HepG2 (cell line): ENCODE results near the gene TP73. TPM values are rescaled to one million over a fixed set of nuclear protein-coding genes. Genes with fewer than 3 reads are reported as not detected.
A peak's percentile ranks its signal among the peaks of the same experiment; 100 is the strongest.

Experiments
- ATAC-seq: fragments of 200-7000 bp; cut with Tn5 transposase; 3 replicates; pipeline ENCODE4 v1.9.1; 2020; ENCODE audit warnings: mild to moderate bottlenecking, moderate library complexity
- BruUV-seq: library from RNA; stranded (reverse); fragments of 400-500 nt; replicated peaks from 2 replicates; lab custom pipeline; 2021; lab: Mats Ljungman, UMichigan
- CTCF ChIA-PET: fragments of 300-600 bp; formaldehyde crosslinking; extraction: SDS; loops from one replicate; lab custom pipeline; 2021; ENCODE audit warnings: low total read pairs, inconsistent platforms, low intra/inter-chr PET ratio; lab: Yijun Ruan, JAX
- POLR2A ChIA-PET: fragments of 350-600 bp; sonication (Branson Sonifier 250); formaldehyde crosslinking; loops from one replicate; lab custom pipeline; 2020; ENCODE audit warnings: antibody characterized with exemption, inconsistent platforms; lab: Yijun Ruan, JAX
- DNase-seq: peaks from one replicate; pipeline ENCODE4 v3.0.0-alpha.2; 2015; ENCODE audit warnings: low spot score
- FAIRE-seq: peaks from 3 replicates; lab custom pipeline; 2011; peaks lifted over from hg19 to GRCh38; lab: Jason Lieb, UNC
- H2AFZ ChIP-seq: one replicate; pipeline ENCODE4 v1.6.1; 2011; ENCODE audit warnings: low read length, inconsistent platforms
- H3K27ac ChIP-seq: fragments of 300-600 bp; 3 replicates; pipeline ENCODE4 v1.8.0; 2011; ENCODE audit warnings: mixed run types, mild to moderate bottlenecking, mixed read lengths, low read length, inconsistent platforms; ENCODE audit not compliant: insufficient read depth; ENCODE audit errors: extremely low read length
- H3K27me3 ChIP-seq, 2 experiments: fragments of 200-600 bp in 1 of 2; 2 replicates in 1 of 2; 3 replicates in 1 of 2; pipeline versions ENCODE4 v1.6.0 to v1.8.0; 2011; ENCODE audit warnings: low read length in 2 of 2, mild to moderate bottlenecking in 2 of 2, moderate library complexity in 2 of 2, inconsistent platforms in 1 of 2; ENCODE audit not compliant: insufficient read depth in 2 of 2, control insufficient read depth in 1 of 2
- H3K36me3 ChIP-seq, 2 experiments: fragments of 200-600 bp in 1 of 2; replicated peaks in 1 of 2; 2 replicates in 1 of 2; 3 replicates in 1 of 2; pipeline versions ENCODE4 v1.5.1 to v1.8.0; 2011; ENCODE audit warnings: low read length in 2 of 2, inconsistent platforms in 1 of 2; ENCODE audit not compliant: insufficient read depth in 2 of 2, control insufficient read depth in 1 of 2
- H3K4me1 ChIP-seq: 2 replicates; pipeline ENCODE4 v1.5.1; 2012; ENCODE audit warnings: low read length, inconsistent platforms; ENCODE audit not compliant: insufficient read depth
- H3K4me2 ChIP-seq: 2 replicates; pipeline ENCODE4 v1.6.0; 2011; ENCODE audit warnings: low read depth, low read length, inconsistent platforms
- H3K4me3 ChIP-seq, 3 experiments: fragments of 200-600 bp in 1 of 3; sonication (generic), shearing (Covaris generic) in 1 of 3; replicated peaks in 1 of 3; 2 replicates each; pipeline ENCODE4 v1.5.1; 2011 to 2016; ENCODE audit warnings: low read length in 3 of 3, inconsistent platforms in 2 of 3, low read depth in 2 of 3, mild to moderate bottlenecking in 2 of 3, control low read depth in 1 of 3, mixed read lengths in 1 of 3; ENCODE audit not compliant: insufficient read depth in 1 of 3
- H3K79me2 ChIP-seq: one replicate; pipeline ENCODE4 v1.6.1; 2011; ENCODE audit warnings: low read length, inconsistent platforms; ENCODE audit not compliant: insufficient read depth
- H3K9ac ChIP-seq: 2 replicates; pipeline ENCODE4 v1.6.0; 2011; ENCODE audit warnings: mild to moderate bottlenecking, low read depth, low read length, inconsistent platforms; ENCODE audit not compliant: insufficient read depth
- H3K9me3 ChIP-seq: 2 replicates; pipeline ENCODE4 v1.5.1; 2012; ENCODE audit warnings: mild to moderate bottlenecking, low read length
- H4K20me1 ChIP-seq: 2 replicates; pipeline ENCODE4 v1.6.0; 2011; ENCODE audit warnings: inconsistent platforms, mild to moderate bottlenecking, low read length, moderate library complexity; ENCODE audit not compliant: insufficient read depth
- ELF3 ChIP-seq: IDR thresholded peaks from 2 replicates; pipeline ENCODE4 v1.6.1; 2016; ENCODE audit warnings: missing genetic modification reagents, missing compliant biosample characterization
- FOXA1 ChIP-seq, 2 experiments: fragments of 450-650 bp in 1 of 2; sonication (generic) in 1 of 2; formaldehyde crosslinking in 1 of 2; IDR thresholded peaks; 2 replicates each; pipeline versions ENCODE4 v1.4.0 to v1.6.1; 2016 to 2020; ENCODE audit warnings: missing genetic modification reagents in 1 of 2
- GABPB1 ChIP-seq: IDR thresholded peaks from 2 replicates; pipeline ENCODE4 v1.6.1; 2016; ENCODE audit warnings: mild to moderate bottlenecking, missing genetic modification reagents, moderate library complexity, missing compliant biosample characterization
- KDM3A ChIP-seq: IDR thresholded peaks from 2 replicates; pipeline ENCODE4 v1.6.1; 2018; ENCODE audit warnings: low read depth, missing compliant biosample characterization
- KMT2A ChIP-seq: sonication (generic); formaldehyde crosslinking; IDR thresholded peaks from 2 replicates; pipeline ENCODE4 v1.4.0; 2020; ENCODE audit warnings: missing genetic modification reagents
- PLRG1 ChIP-seq: fragments of 450-650 bp; conservative IDR thresholded peaks from 2 replicates; pipeline ENCODE4 v1.6.1; 2016
- POLR2A ChIP-seq, 2 experiments: IDR thresholded peaks; 2 replicates each; pipeline ENCODE4 v1.6.1; 2011; ENCODE audit warnings: low read depth in 2 of 2, low read length in 2 of 2, mild to moderate bottlenecking in 1 of 2, moderate library complexity in 1 of 2; ENCODE audit not compliant: insufficient read depth in 1 of 2
- RBM39 ChIP-seq: fragments of 200-400 bp; formaldehyde crosslinking; IDR thresholded peaks from one replicate; pipeline ENCODE4 v1.6.1; 2018; ENCODE audit warnings: antibody characterized with exemption, mild to moderate bottlenecking, low read depth, low read length; ENCODE audit not compliant: poor library complexity, severe bottlenecking
- SP5 ChIP-seq: IDR thresholded peaks from 2 replicates; pipeline ENCODE4 v1.6.1; 2016; ENCODE audit warnings: low read depth, borderline replicate concordance
- THRA ChIP-seq: sonication (generic); formaldehyde crosslinking; IDR thresholded peaks from 2 replicates; pipeline ENCODE4 v1.4.0; 2020; ENCODE audit warnings: missing genetic modification reagents, borderline replicate concordance
- TSC22D2 ChIP-seq: sonication (generic); formaldehyde crosslinking; IDR thresholded peaks from 2 replicates; pipeline ENCODE4 v1.5.1; 2020; ENCODE audit warnings: missing genetic modification reagents, mild to moderate bottlenecking, borderline replicate concordance
- ZNF503 ChIP-seq: sonication (generic); formaldehyde crosslinking; IDR thresholded peaks from 2 replicates; pipeline ENCODE4 v1.4.0; 2020; ENCODE audit warnings: missing genetic modification reagents
- ZNF691 ChIP-seq: sonication (generic); formaldehyde crosslinking; IDR thresholded peaks from 2 replicates; pipeline ENCODE4 v1.4.0; 2020; ENCODE audit warnings: missing genetic modification reagents, low read depth, mild to moderate bottlenecking, borderline replicate concordance
- ZNF761 ChIP-seq: sonication (generic); formaldehyde crosslinking; conservative IDR thresholded peaks from 2 replicates; pipeline ENCODE4 v1.4.0; 2020; ENCODE audit warnings: mild to moderate bottlenecking, missing genetic modification reagents
- ZNF879 ChIP-seq: sonication (generic); formaldehyde crosslinking; IDR thresholded peaks from 2 replicates; pipeline ENCODE4 v1.8.1; 2023; ENCODE audit warnings: missing genetic modification reagents
- ZSCAN22 ChIP-seq: sonication (generic); formaldehyde crosslinking; IDR thresholded peaks from 2 replicates; pipeline ENCODE4 v1.4.0; 2020; ENCODE audit warnings: mild to moderate bottlenecking, missing genetic modification reagents
- WGBS: methylation state at CpG from one replicate; pipeline ENCODE4 v1.1.6; 2017; ENCODE audit warnings: low lambda C conversion rate; 5-methylcytosine and 5-hydroxymethylcytosine counted together
- in situ Hi-C: cut with HindIII; loops from 2 replicates; pipeline ENCODE4 v1.10.0; 2017; ENCODE audit warnings: low pct_unique_long_range_greater_than_20kb; ENCODE audit not compliant: extremely low pct_ligation_motif_present
- intact Hi-C: fragments of 100-400 bp; cut with micrococcal nuclease; formaldehyde crosslinking; loops from one replicate; pipeline ENCODE4 v1.10.0; 2022; ENCODE audit not compliant: unreplicated experiment
- polyA plus RNA-seq, 8 experiments: library from polyadenylated mRNA; depleted of rRNA in 3 of 8; stranded (reverse) in 7 of 8; unstranded in 1 of 8; fragments of >200 nt; fragmentation: Illumina TruSeq in 4 of 8; extraction: Trizol in 4 of 8; gene quantifications; 2 replicates each; pipeline versions ENCODE4 v1.2.1 to v1.2.3, GENCODE V29; 2011 to 2016; ENCODE audit warnings: low read depth in 4 of 8, missing spikeins in 1 of 8, mixed read lengths in 1 of 8; ENCODE audit not compliant: insufficient read depth in 1 of 8
- total RNA-seq, 5 experiments: library from RNA; depleted of rRNA; stranded (reverse); fragments of >200 nt; fragmentation: Illumina TruSeq; extraction: Trizol; gene quantifications; 2 replicates each; pipeline ENCODE4 v1.2.3, GENCODE V29; 2016; ENCODE audit warnings: low read depth in 1 of 5

Gene TP73
- total and polyA plus RNA-seq, 2 of the 13 experiments (the other 11 are each of a cell fraction or from before 2014, with no cell fraction given), result 0.49 to 1.1 TPM

- TF ChIP-seq ZNF503, result no peak
- TF ChIP-seq ZNF761 (CRISPR knock-in tag), result no peak
- TF ChIP-seq POLR2A (IDR thresholded peaks at IDR 0.05; ENCODE audit: insufficient read depth in 1 of 2, low read depth in 2 of 2, low read length in 2 of 2), result peak in 1 of 2 experiments; percentile 40; a peak in 1 of 4 replicates
- no peak for TF ChIP-seq KDM3A (CRISPR knock-in tag)
- no peak for TF ChIP-seq ZSCAN22 (CRISPR knock-in tag)
- peak; percentile 30; the same call in 1 of the 2 replicates for TF ChIP-seq THRA
- 0 out of 2 replicates have a peak, but pooled peaks have one; percentile 26 for TF ChIP-seq GABPB1
- 0 out of 2 replicates have a peak, but pooled peaks have one; percentile 32 for TF ChIP-seq SP5
- TF ChIP-seq, all 625 proteins: peak for 42
Observed at GRCh38 chr1:3773572-3774275, 121.4 kb downstream of the TP73 start (continued).

GRCh38 chr1:3774276-3774945, 122.1 kb downstream of the TP73 start:
- Histone ChIP-seq H3K27me3 (no peaks in the 10 kb centered on the region), H4K20me1 (no peaks in the 10 kb centered on the region), H3K9ac (peak overlapping the region; percentile 81), H3K79me2 (peaks cover 18% of the 10 kb centered on the region), H3K4me1 (peaks cover 61% of the 10 kb centered on the region), H3K9me3 (no peaks in the 10 kb centered on the region), H3K4me3 (peak overlapping the region; percentile 89 to 90 (median 90)), H3K27ac (peak overlapping the region; percentile 86), H3K36me3 (no peaks in the 10 kb centered on the region), H3K4me2 (peak overlapping the region; percentile 93), H2AFZ (no peak overlapping the region)
- intact Hi-C loops, result loop anchor here (10.0 kb wide), 1 partner anchor 130 kb away; the partner anchor contains the start of gene C1orf174
- in situ Hi-C loops, result no loop called here
- BruUV-seq, result no TSS peak
- no peak for DNase-seq
- WGBS, result 14% methylated on average over 4 of the region's 19 CpGs
- ChIA-PET CTCF (no interaction called here), POLR2A (interaction anchor here (0.9 to 1.8 kb wide), 4 partner anchors 11 to 149 kb away, joined by 3 to 10 read pairs (median 4); partner anchors contain the start of gene TPRG1L)
- no peak for ATAC-seq
- no peak for FAIRE-seq
- TF ChIP-seq PLRG1 (no peak), ZNF691 (CRISPR knock-in tag) (no peak), KMT2A (CRISPR knock-in tag) (no peak), FOXA1 (IDR thresholded peaks at IDR 0.05) (no peak), FOXA1 (CRISPR knock-in tag; IDR thresholded peaks at IDR 0.05) (peak; percentile 41), ELF3 (CRISPR knock-in tag) (no peak), RBM39 (peak; percentile 49), ZNF879 (CRISPR knock-in tag) (no peak), TSC22D2 (CRISPR knock-in tag) (no peak)
